ENCODE results near the gene SAP30BP.

The SAP30BP gene

GRCh38 chr17:75722542-75723095 is 55.5 kb downstream of the SAP30BP start:
- DNase-seq = no peak

- no peak for DNase-seq
Observed at GRCh38 chr17:75723171-75723930, 56.2 kb downstream of the SAP30BP start.

DNA sequence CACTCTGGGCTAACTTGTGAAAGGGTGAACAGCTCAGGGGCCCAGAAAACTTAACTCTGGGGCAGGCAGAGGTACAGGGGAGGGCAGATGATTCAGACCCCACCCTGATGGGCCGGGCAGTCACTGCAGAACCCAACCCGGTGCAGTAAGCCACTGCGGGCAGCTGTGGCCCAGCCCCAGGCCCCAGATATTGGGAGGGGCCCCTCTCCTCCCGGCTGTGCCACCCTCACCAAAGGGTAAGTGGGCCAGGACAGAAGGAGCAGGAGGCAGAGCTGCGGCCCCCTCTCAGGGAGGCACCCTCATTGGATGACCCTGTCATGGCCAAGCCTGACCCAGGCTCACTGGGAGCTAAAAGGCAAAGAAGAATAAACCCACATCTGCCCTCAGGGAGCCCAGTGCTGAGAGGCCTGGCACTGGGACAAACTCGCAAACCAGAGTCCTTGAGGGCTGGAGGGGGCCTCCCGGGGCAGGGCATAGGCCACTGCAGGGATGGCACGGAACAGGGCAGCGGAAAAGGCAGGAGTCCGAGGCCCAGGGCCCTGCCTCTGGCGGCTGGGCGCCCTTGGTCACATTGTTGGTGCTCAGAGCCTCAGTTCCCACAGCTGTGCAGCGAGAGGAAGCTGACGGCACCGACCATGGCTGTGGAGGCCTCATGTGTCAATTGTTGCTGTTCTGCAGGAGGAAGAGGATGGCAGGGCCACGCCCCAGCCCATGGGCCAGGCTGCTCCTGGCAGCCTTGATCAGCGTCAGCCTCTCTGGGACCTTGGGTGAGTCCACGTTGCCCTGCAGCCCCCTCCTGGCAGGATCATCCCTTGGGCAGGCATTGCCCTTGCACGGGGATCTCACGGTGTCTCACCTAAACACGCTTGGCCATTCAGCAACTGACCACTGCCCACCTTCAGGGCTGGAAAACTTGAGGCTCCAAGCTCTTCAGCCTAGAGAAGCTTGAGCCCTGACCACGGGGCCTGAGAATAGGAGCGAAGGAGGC is 57.2 kb downstream of the SAP30BP start:
- no peak for DNase-seq

DNA sequence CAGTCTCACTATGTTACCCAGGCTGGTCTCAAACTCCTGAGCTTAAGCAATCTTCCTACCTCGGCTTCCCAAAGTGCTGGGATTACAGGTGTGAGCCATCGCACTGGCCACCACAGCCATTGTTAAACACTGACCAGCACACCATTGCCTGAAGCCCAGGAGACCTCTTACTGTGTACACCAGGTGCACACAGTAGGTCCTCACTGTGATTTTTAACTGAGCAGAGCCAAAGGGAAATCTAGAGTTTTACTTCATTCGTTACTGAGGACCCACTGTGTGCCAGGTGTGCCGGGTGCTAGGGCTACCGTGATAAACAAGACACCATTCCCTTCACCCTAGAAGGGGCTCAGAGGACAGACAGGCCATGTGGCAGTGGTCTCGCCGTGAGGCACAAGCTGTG is 58.4 kb downstream of the SAP30BP start:
- DNase-seq = no peak

- no peak for DNase-seq
Observed at GRCh38 chr17:75727391-75727790, 60.3 kb downstream of the SAP30BP start.

DNA sequence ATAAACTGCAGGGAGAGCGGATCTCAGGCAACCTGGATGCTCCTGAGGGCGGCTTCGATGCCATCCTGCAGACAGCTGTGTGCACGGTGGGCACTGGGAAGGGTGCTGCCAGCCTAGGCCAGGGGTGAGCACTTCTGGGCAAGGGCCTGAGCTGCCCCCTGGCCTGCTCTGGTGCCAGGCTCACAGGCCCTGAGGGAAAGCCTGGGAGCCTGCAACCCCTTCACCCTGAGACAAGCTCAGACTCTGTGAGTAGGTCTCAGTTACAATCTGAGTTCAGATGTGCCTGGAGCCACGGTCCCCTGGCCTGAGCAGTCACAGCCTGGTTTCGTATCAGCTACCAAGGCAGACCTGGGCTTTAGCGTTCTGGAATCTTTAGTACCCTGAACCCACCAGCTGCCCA is 62.2 kb downstream of the SAP30BP start:
- no peak for DNase-seq

DNA sequence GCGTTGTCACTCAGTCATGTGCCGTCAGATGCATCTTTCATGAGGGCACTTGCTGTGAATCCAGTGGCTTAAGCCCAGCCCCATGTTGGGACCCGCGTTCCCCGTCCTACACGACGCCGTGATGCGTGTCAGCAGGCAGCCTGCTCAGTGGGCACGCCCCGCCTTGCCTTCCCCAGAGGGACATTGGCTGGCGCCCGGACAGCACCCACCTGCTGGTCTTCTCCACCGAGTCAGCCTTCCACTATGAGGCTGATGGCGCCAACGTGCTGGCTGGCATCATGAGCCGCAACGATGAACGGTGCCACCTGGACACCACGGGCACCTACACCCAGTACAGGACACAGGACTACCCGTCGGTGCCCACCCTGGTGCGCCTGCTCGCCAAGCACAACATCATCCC is 62.9 kb downstream of the SAP30BP start:
- DNase-seq = no peak

DNA sequence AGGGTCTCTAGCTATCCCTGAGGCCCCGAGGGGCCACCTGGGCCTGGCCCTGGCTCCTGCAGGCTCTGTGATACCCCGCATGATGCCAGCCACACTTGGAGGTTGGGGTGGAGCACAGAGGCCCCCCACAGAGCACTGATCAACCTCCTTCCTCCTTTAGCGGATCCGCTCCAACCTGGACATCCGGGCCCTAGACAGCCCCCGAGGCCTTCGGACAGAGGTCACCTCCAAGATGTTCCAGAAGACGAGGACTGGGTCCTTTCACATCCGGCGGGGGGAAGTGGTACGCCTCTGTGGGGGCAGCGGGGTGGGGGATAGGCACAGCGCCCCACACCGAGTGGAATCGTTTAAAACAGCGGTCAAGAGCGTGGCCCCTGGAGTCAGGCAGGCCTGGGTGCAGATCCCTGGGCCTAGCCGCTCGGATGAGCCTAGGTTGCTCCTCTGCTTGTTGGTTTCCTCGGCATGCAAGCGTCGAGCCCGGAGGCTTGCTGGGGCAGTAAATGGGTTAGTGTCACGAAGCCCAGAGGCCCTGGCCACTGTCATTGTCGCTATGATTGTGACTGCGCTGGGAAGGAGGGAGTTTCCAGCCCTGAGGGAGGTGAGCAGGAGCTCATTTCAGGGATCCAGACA is 64.1 kb downstream of the SAP30BP start:
- DNase-seq = no peak

GRCh38 chr17:75731716-75732498 is 64.8 kb downstream of the SAP30BP start:
- no peak for DNase-seq

GRCh38 chr17:75733471-75733870 is 66.3 kb downstream of the SAP30BP start:
- no peak for DNase-seq

GRCh38 chr17:75734674-75735294 is 67.6 kb downstream of the SAP30BP start:
- no peak for DNase-seq

- no peak for DNase-seq
Observed at GRCh38 chr17:75736173-75736835, 69.2 kb downstream of the SAP30BP start.

GRCh38 chr17:75737133-75737962 is 70.2 kb downstream of the SAP30BP start:
- DNase-seq = no peak

- no peak for DNase-seq
Observed at GRCh38 chr17:75738218-75738802, 71.2 kb downstream of the SAP30BP start.

DNA sequence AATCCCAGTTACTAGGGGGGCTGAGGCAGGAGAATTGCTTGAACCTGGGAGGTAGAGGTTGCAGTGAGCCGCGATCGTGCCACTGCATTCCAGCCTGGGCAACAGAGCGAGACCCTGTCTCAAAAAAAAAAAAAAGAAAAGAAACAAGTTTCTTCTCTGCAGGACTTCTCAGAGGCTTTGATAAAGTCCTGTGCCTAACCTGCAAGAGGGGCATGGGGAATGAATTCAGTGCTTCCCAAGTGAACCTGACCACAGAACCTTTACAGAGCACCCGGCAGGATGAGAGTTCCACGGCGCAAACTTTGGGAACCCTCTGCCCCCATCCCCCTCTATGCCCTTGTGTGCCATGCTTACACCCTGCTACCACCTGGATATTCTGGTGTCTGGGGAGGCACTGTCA is 72.0 kb downstream of the SAP30BP start:
- DNase-seq = no peak

GRCh38 chr17:75739801-75740200 is 72.7 kb downstream of the SAP30BP start:
- no peak for DNase-seq

DNA sequence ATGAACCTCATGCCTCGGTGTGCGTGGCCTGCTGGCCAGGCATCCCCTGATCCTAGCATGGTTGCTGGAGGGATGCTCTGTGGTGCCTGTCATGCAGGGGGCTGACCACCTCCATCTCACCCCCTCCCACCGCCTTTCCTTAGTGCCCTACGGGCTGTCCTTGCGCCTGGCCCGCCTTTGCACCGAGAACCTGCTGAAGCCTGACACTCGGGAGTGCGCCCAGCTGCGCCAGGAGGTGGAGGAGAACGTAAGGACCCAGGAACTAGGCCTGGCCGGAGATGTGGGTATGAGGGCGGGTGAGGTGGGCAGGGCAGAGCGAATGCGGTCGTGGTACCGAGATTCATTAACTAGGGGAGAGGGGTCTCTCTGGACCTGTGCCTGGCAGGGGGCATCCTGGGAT is 73.1 kb downstream of the SAP30BP start:
- DNase-seq = no peak

- DNase-seq = no peak
Observed at GRCh38 chr17:75740631-75741077, 73.5 kb downstream of the SAP30BP start.

- DNase-seq = no peak
Observed at GRCh38 chr17:75742337-75742736, 75.2 kb downstream of the SAP30BP start.
